Stimulated activated CD8-positive, alpha-beta memory T cell treated with anti-CD3 and anti-CD28 coated beads, Interleukin-15, amount 100 ng/mL, for 4 hours (primary cell): Measurements from ENCODE around the gene AURKA.

ENCODE experiments used
- DNase-seq, 2 donors: peaks; one replicate each; pipeline ENCODE4 v3.0.0-alpha.2; 2020; ENCODE audit warnings: low read depth in 2 of 2

AURKA gene

GRCh38 chr20:56392132-56392880 is at the start of gene AURKA, which contains the start of gene CSTF1:
Gene AURKA (minus strand): TSS chr20:56392215. CDS start chr20:56388197, 4,018 bp downstream.
Gene CSTF1 (plus strand): TSS chr20:56392645. CDS start chr20:56395553, 2,908 bp downstream.
- peak; percentile 99 for DNase-seq

- DNase-seq: peak; percentile 29 to 44
Observed at GRCh38 chr20:56440346-56441007, 48.5 kb upstream of the AURKA start.

GRCh38 chr20:56439771-56440291 is 47.8 kb upstream of the AURKA start:
- DNase-seq: no peak

- DNase-seq: no peak
Observed at GRCh38 chr20:56438284-56438683, 46.3 kb upstream of the AURKA start.

GRCh38 chr20:56437196-56437960 is 45.4 kb upstream of the AURKA start:
- DNase-seq: no peak

GRCh38 chr20:56433880-56434255 is 41.9 kb upstream of the AURKA start:
- DNase-seq: no peak

GRCh38 chr20:56433221-56433879 is 41.3 kb upstream of the AURKA start:
- DNase-seq: no peak

GRCh38 chr20:56431471-56431870 is 39.5 kb upstream of the AURKA start:
- DNase-seq: no peak

GRCh38 chr20:56430957-56431356 is 38.9 kb upstream of the AURKA start:
- no peak for DNase-seq

GRCh38 chr20:56430461-56430860 is 38.4 kb upstream of the AURKA start:
- no peak for DNase-seq

GRCh38 chr20:56429941-56430340 is 37.9 kb upstream of the AURKA start:
- DNase-seq: no peak

GRCh38 chr20:56429502-56429901 is 37.5 kb upstream of the AURKA start:
- peak; percentile 37 to 60 for DNase-seq

GRCh38 chr20:56428881-56429280 is 36.9 kb upstream of the AURKA start:
- no peak for DNase-seq

GRCh38 chr20:56428410-56428809 is 36.4 kb upstream of the AURKA start:
- no peak for DNase-seq

- no peak for DNase-seq
Observed at GRCh38 chr20:56427797-56428196, 35.8 kb upstream of the AURKA start.

GRCh38 chr20:56426926-56427325 is 34.9 kb upstream of the AURKA start:
- no peak for DNase-seq

- no peak for DNase-seq
Observed at GRCh38 chr20:56426026-56426425, 34.0 kb upstream of the AURKA start.

- DNase-seq: no peak
Observed at GRCh38 chr20:56424931-56425330, 32.9 kb upstream of the AURKA start.

GRCh38 chr20:56423886-56424285 is 31.9 kb upstream of the AURKA start:
- DNase-seq: no peak

- no peak for DNase-seq
Observed at GRCh38 chr20:56423211-56423610, 31.2 kb upstream of the AURKA start.

- DNase-seq: no peak
Observed at GRCh38 chr20:56422824-56423189, 30.8 kb upstream of the AURKA start.
